Brain microvascular endothelial cell (primary cell): Measurements from ENCODE around the gene PAPPA2.

ENCODE experiments used
- DNase-seq: peaks from one replicate; pipeline ENCODE4 v3.0.0-alpha.2; 2020
- H3K27ac ChIP-seq: fragments of 250-450 bp; sonication (Bioruptor Pico); 2 replicates; pipeline ENCODE4 v1.5.1; 2020; ENCODE audit warnings: mild to moderate bottlenecking, moderate library complexity
- H3K27me3 ChIP-seq: fragments of 250-450 bp; sonication (Bioruptor Pico); replicated peaks from 2 replicates; pipeline ENCODE4 v1.5.1; 2020; ENCODE audit warnings: mild to moderate bottlenecking
- H3K36me3 ChIP-seq: fragments of 250-450 bp; sonication (Bioruptor Pico); replicated peaks from 2 replicates; pipeline ENCODE4 v1.5.1; 2020; ENCODE audit warnings: mild to moderate bottlenecking
- H3K4me3 ChIP-seq: 2 replicates; pipeline ENCODE4 v1.5.1; 2011; ENCODE audit warnings: low read depth, mild to moderate bottlenecking, control low read depth, low read length, moderate library complexity
- in situ Hi-C: cut with HindIII; loops from 2 replicates; pipeline ENCODE4 v1.10.0; 2017; ENCODE audit warnings: low sequenced_read_pairs, low pct_ligation_motif_present
- TF ChIP-seq, protein P1 (sequence below): IDR thresholded peaks from 2 replicates; pipeline ENCODE4 v1.5.1; 2011; ENCODE audit warnings: low read depth, mild to moderate bottlenecking, moderate library complexity, low read length, control low read depth, inconsistent platforms; ENCODE audit errors: missing control alignments

Gene PAPPA2

DNA sequence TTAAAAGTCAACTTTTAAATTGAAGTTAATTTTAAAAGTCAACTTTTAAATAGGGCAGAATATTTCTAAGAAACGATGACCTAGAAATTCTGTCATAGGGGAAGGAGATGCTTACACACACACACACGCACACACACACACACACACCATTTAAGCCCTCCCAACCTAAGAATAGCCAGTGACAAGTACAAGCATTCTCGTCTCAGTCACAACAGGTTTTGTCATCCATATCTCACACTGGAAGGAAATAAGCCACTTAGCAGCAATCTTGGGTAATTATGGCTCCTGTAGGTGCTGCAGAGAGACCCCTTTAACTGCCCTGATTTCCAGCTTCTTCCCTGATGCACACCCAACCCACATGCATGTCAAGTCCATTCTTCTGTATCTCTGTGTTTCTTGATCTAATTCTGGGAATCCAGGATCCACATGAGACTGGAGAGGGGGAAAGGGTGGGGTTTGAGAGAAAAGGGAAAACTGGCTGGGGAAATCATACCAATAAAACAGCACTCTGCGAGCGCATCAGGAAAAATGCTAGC lies 338.1 kb downstream of the PAPPA2 start:
- Histone ChIP-seq H3K27me3 (no peaks in the 10 kb centered on the region), H3K27ac (no peak overlapping the region), H3K36me3 (no peaks in the 10 kb centered on the region), H3K4me3 (no peak overlapping the region)
- in situ Hi-C loops, result no loop called here
- TF ChIP-seq, protein P1, sequence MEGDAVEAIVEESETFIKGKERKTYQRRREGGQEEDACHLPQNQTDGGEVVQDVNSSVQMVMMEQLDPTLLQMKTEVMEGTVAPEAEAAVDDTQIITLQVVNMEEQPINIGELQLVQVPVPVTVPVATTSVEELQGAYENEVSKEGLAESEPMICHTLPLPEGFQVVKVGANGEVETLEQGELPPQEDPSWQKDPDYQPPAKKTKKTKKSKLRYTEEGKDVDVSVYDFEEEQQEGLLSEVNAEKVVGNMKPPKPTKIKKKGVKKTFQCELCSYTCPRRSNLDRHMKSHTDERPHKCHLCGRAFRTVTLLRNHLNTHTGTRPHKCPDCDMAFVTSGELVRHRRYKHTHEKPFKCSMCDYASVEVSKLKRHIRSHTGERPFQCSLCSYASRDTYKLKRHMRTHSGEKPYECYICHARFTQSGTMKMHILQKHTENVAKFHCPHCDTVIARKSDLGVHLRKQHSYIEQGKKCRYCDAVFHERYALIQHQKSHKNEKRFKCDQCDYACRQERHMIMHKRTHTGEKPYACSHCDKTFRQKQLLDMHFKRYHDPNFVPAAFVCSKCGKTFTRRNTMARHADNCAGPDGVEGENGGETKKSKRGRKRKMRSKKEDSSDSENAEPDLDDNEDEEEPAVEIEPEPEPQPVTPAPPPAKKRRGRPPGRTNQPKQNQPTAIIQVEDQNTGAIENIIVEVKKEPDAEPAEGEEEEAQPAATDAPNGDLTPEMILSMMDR, result no peak
- no peak for DNase-seq

DNA sequence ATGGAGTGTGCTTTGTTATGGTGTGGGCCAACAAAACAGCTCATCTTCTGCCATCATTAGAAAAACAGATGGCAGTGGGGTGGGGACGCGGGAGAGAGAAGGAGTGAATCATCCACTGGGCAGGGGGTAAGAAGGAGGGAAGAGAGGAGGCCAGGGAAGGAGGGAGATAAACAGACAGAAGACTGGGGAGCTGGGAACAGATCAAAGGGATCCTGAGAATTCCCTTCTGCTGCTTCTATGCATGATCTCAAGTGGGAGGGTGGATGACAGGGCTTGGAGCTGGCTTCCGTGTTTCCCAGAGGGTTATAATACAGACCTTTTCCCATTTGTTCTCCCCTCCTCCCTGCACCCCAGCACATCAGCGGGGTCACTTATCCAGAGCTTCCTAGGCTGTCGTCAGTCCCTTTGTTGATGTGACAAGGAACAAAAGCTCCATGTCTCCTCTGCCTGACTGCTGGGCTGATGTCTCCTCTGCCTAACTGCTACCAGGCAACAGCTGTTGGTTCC lies 338.6 kb downstream of the PAPPA2 start:
- TF ChIP-seq, protein P1, result no peak
- H3K27ac ChIP-seq, result no peak overlapping the region
- no peaks in the 10 kb centered on the region for H3K27me3 ChIP-seq
- no peak overlapping the region for H3K4me3 ChIP-seq
- no peaks in the 10 kb centered on the region for H3K36me3 ChIP-seq
- DNase-seq, result no peak
- in situ Hi-C loops, result no loop called here

DNA sequence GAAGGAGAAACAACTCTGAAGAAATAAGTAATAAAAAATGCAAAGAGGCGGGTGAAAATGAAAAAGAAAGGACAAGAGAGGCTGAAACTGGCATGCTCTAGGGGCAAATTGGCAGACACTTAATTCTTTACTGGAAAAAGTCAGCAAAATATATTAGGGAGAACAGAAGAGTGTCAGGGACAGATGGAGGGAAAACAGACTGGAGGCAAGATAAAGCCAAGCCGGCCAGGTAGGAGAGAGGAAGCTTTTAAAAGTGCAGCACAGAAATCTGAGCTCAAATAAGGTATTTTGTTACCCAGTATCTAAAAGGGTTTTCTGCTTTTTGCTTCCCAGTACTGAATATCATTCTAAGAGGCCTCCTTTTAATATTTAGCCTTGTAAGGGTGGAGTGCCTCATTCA lies 339.3 kb downstream of the PAPPA2 start:
- Histone ChIP-seq H3K27me3 (no peaks in the 10 kb centered on the region), H3K36me3 (no peaks in the 10 kb centered on the region), H3K27ac (no peak overlapping the region), H3K4me3 (no peak overlapping the region)
- in situ Hi-C loops, result no loop called here
- DNase-seq, result no peak
- TF ChIP-seq, protein P1, result no peak

DNA sequence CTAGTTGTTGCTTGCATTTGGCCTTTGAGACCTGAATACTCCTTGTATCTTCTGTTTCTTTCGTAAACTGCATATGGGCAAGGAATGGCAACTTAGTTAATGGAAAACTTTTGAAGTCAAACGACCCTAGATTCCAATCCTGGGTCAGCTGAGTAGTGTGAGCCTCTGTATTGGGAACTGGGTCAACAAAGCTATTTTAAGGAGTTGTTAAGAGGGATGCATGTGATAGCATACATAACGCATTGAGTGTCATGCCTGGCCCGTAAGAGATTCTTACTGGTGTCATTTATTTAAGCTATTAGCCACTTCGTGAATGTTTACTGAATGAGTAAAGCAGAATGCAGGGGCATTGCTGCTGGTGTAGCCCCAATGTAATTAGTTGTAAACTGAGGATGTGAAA lies 340.1 kb downstream of the PAPPA2 start:
- in situ Hi-C loops, result no loop called here
- H3K27ac ChIP-seq, result no peak overlapping the region
- H3K36me3 ChIP-seq, result no peaks in the 10 kb centered on the region
- TF ChIP-seq, protein P1, result no peak
- no peak for DNase-seq
- H3K4me3 ChIP-seq, result no peak overlapping the region
- H3K27me3 ChIP-seq, result no peaks in the 10 kb centered on the region

DNA sequence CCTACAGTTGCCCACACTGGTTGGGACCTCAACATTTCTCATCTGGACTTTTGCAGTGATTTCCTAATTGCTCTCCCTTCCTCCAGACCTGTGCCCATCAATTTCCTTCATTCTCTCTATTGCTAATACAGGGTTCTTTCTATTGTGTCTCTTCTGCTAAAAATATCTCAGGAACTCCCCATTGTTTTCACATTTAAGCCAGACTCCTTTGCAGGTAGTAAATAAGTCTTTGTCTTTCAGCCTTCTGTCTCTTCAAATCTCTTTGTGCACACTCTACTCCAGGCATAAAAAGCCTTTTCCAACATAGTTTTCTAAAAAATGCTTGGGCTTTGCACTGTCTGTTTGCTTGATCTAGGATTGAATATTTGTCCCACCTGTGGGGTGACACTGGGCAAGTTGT lies 340.6 kb downstream of the PAPPA2 start:
- no peaks in the 10 kb centered on the region for H3K27me3 ChIP-seq
- no peak overlapping the region for H3K4me3 ChIP-seq
- H3K27ac ChIP-seq, result no peak overlapping the region
- in situ Hi-C loops, result no loop called here
- TF ChIP-seq, protein P1, result no peak
- no peak for DNase-seq
- no peaks in the 10 kb centered on the region for H3K36me3 ChIP-seq

DNA sequence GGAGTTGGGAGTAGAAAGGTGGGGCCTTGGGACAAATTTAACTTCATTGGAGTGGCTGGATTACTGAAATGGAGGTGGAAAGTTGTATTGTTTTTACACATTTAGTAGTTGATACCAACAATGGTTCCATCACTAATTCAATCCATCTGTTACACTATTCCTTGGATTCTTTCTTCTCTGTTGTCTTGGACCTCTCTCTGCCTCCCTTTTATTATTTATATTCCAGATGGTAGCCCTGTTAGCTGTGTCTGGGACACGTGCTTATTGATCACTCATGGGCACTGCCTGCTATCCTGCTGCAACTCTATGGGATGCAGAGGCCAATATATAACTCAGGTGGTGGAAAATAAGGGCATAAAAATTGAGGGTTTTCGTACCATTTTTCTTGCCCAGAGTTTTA lies 346.3 kb downstream of the PAPPA2 start:
- Histone ChIP-seq H3K36me3 (no peaks in the 10 kb centered on the region), H3K27me3 (no peaks in the 10 kb centered on the region), H3K27ac (no peak overlapping the region), H3K4me3 (no peak overlapping the region)
- in situ Hi-C loops, result no loop called here
- DNase-seq, result no peak
- TF ChIP-seq, protein P1, result no peak
